K562 (cell line): Measurements from ENCODE around the gene CCDC117. TPM values are rescaled to one million over a fixed set of nuclear protein-coding genes. Genes with fewer than 3 reads are reported as not detected.

Experiments
- FOXO4 ChIP-seq: fragments of 450-650 bp; formaldehyde crosslinking; IDR thresholded peaks from 2 replicates; pipeline ENCODE4 v1.4.0; 2020; ENCODE audit warnings: mild to moderate bottlenecking, moderate library complexity
- HNRNPL ChIP-seq: fragments of 200-400 bp; formaldehyde crosslinking; IDR thresholded peaks from 2 replicates; pipeline ENCODE4 v1.6.1; 2017; ENCODE audit warnings: low read depth, mild to moderate bottlenecking, low read length
- MECOM ChIP-seq: fragments of 250-450 bp; sonication (Bioruptor Pico); IDR thresholded peaks from 2 replicates; pipeline ENCODE4 v1.8.0; 2022; ENCODE audit warnings: inconsistent platforms
- NFATC3 ChIP-seq: fragments of 450-650 bp; IDR thresholded peaks from 2 replicates; pipeline ENCODE4 v1.6.1; 2017; ENCODE audit warnings: mild to moderate bottlenecking
- NR4A1 ChIP-seq, 2 experiments: fragments of 250-450 bp in 1 of 2; fragments of 450-650 bp in 1 of 2; sonication (Bioruptor Pico) in 1 of 2; IDR thresholded peaks; 2 replicates each; pipeline versions ENCODE4 v1.4.0 to v1.6.1; 2016 to 2020; ENCODE audit warnings: mild to moderate bottlenecking in 2 of 2, missing compliant biosample characterization in 1 of 2, missing genetic modification characterization in 1 of 2, moderate library complexity in 1 of 2
- PBX2 ChIP-seq, 2 experiments: IDR thresholded peaks in 1 of 2; conservative IDR thresholded peaks in 1 of 2; 2 replicates each; pipeline ENCODE4 v1.6.1; 2016; ENCODE audit warnings: low read depth in 2 of 2, mild to moderate bottlenecking in 1 of 2, missing compliant biosample characterization in 1 of 2, missing genetic modification characterization in 1 of 2, moderate library complexity in 1 of 2
- SNIP1 ChIP-seq: fragments of 450-650 bp; IDR thresholded peaks from 2 replicates; pipeline ENCODE4 v1.7.1; 2017; ENCODE audit warnings: low read depth, mild to moderate bottlenecking
- TOE1 ChIP-seq, 2 experiments: fragments of 450-650 bp in 1 of 2; sonication (generic) in 1 of 2; formaldehyde crosslinking in 1 of 2; IDR thresholded peaks; 2 replicates each; pipeline versions ENCODE4 v1.7.1 to v1.8.0; 2016 to 2022; ENCODE audit warnings: borderline replicate concordance in 2 of 2, mild to moderate bottlenecking in 2 of 2, antibody characterized with exemption in 1 of 2, inconsistent platforms in 1 of 2, low read depth in 1 of 2, missing genetic modification reagents in 1 of 2, moderate library complexity in 1 of 2
- ZNF318 ChIP-seq, 2 experiments: fragments of 450-650 bp; IDR thresholded peaks; 2 replicates each; pipeline ENCODE4 v1.6.1; 2016; ENCODE audit warnings: mild to moderate bottlenecking in 2 of 2, borderline replicate concordance in 1 of 2, low read depth in 1 of 2, moderate library complexity in 1 of 2
- ZNF76 ChIP-seq: fragments of 250-450 bp; sonication (Bioruptor Pico); IDR thresholded peaks from 2 replicates; pipeline ENCODE4 v1.4.0; 2020; ENCODE audit warnings: mild to moderate bottlenecking, moderate library complexity, borderline replicate concordance
- polyA plus RNA-seq, 8 experiments: library from polyadenylated mRNA; depleted of rRNA in 4 of 8; stranded (reverse) in 5 of 8; unstranded in 3 of 8; fragments of >200 nt; fragmentation: Nextera tagmentation in 2 of 8; fragmentation: Illumina TruSeq in 1 of 8; extraction: Ambion mirVana in 2 of 8; extraction: Trizol in 1 of 8; gene quantifications; 2 replicates each; pipeline versions ENCODE4 v1.2.1 to v1.2.3, GENCODE V29; 2011 to 2014; ENCODE audit warnings: inconsistent platforms in 1 of 8, missing spikeins in 1 of 8
- total RNA-seq, 7 experiments: library from RNA; depleted of rRNA in 6 of 7; stranded (reverse); fragments of >200 nt in 6 of 7; fragmentation: Illumina TruSeq in 2 of 7; extraction: Trizol in 2 of 7; gene quantifications; 2 replicates each; pipeline versions ENCODE4 v1.2.1 to v1.2.3, GENCODE V29; 2011 to 2021; ENCODE audit warnings: low replicate concordance in 1 of 7

The CCDC117 gene
- total and polyA plus RNA-seq, 9 of the 15 experiments (the other 6 are each of a cell fraction or from before 2014, with no cell fraction given), result 5.7 to 23.3 (median 15.8) TPM

- TF ChIP-seq FOXO4 (CRISPR knock-in tag) (no peak), NR4A1 (CRISPR knock-in tag; IDR thresholded peaks at IDR 0.05) (no peak), NR4A1 (tag; IDR thresholded peaks at IDR 0.05) (0 out of 2 replicates have a peak, but pooled peaks have one; percentile 48), NFATC3 (no peak), MECOM (CRISPR knock-in tag) (no peak), ZNF318 (IDR thresholded peaks at IDR 0.05; ENCODE audit: borderline replicate concordance in 1 of 2, low read depth in 1 of 2) (no peak), TOE1 (IDR thresholded peaks at IDR 0.05; ENCODE audit: borderline replicate concordance) (no peak), TOE1 (CRISPR knock-in tag; IDR thresholded peaks at IDR 0.05; ENCODE audit: borderline replicate concordance, low read depth) (no peak), ZNF76 (peak; percentile 76; the same call in 1 of the 2 replicates), PBX2 (CRISPR knock-in tag; IDR thresholded peaks at IDR 0.05; ENCODE audit: low read depth) (no peak), PBX2 (tag; conservative IDR thresholded peaks at IDR 0.05; ENCODE audit: low read depth) (no peak), SNIP1 (no peak), HNRNPL (0 out of 2 replicates have a peak, but pooled peaks have one; percentile 14)
Measured at GRCh38 chr22:28772633-28773460, at the start of gene CCDC117 (continued).
